HepG2 (cell line): ENCODE measurements around the gene DDTL.
A peak's percentile ranks its signal among the peaks of the same experiment; 100 is the strongest.

Experiments
- CREB1 ChIP-seq, 2 experiments: fragments of 450-650 bp in 1 of 2; IDR thresholded peaks; 2 replicates each; pipeline ENCODE4 v1.6.1; 2016 to 2017; ENCODE audit warnings: control low read depth in 1 of 2, mild to moderate bottlenecking in 1 of 2, missing compliant biosample characterization in 1 of 2, missing genetic modification characterization in 1 of 2
- EP300 ChIP-seq, 3 experiments: sonication (generic) in 1 of 3; formaldehyde crosslinking in 1 of 3; IDR thresholded peaks; 2 replicates each; pipeline versions ENCODE4 v1.5.1 to v1.6.1; 2011 to 2020; ENCODE audit warnings: low read depth in 2 of 3, low read length in 2 of 3, borderline replicate concordance in 1 of 3, improper control_type of control experiment in 1 of 3, mild to moderate bottlenecking in 1 of 3, missing genetic modification reagents in 1 of 3, moderate library complexity in 1 of 3
- ISX ChIP-seq: sonication (generic); formaldehyde crosslinking; conservative IDR thresholded peaks from 2 replicates; pipeline ENCODE4 v1.5.0; 2020; ENCODE audit warnings: missing genetic modification reagents
- JUNB ChIP-seq: sonication (generic); formaldehyde crosslinking; IDR thresholded peaks from 2 replicates; pipeline ENCODE4 v1.8.0; 2022; ENCODE audit warnings: missing genetic modification reagents, mild to moderate bottlenecking, borderline replicate concordance
- PAX8 ChIP-seq: sonication (generic); formaldehyde crosslinking; IDR thresholded peaks from 2 replicates; pipeline ENCODE4 v1.8.0; 2022; ENCODE audit warnings: mild to moderate bottlenecking, missing genetic modification reagents, borderline replicate concordance
- POLR2A ChIP-seq, 2 experiments: IDR thresholded peaks; 2 replicates each; pipeline ENCODE4 v1.6.1; 2011; ENCODE audit warnings: low read depth in 2 of 2, low read length in 2 of 2, mild to moderate bottlenecking in 1 of 2, moderate library complexity in 1 of 2; ENCODE audit not compliant: insufficient read depth in 1 of 2
- ZNF20 ChIP-seq: sonication (generic); formaldehyde crosslinking; IDR thresholded peaks from 2 replicates; pipeline ENCODE4 v1.4.0; 2020; ENCODE audit warnings: mild to moderate bottlenecking, moderate library complexity, missing genetic modification reagents
- TF ChIP-seq, protein P1 (sequence below), 2 experiments: IDR thresholded peaks; 2 replicates each; pipeline ENCODE4 v1.6.1; 2011 to 2012; ENCODE audit warnings: low read length in 2 of 2, borderline replicate concordance in 1 of 2, low read depth in 1 of 2, mild to moderate bottlenecking in 1 of 2, moderate library complexity in 1 of 2
- TF ChIP-seq, protein P2 (sequence below): IDR thresholded peaks from 2 replicates; pipeline ENCODE4 v1.6.1; 2018; ENCODE audit warnings: missing genetic modification reagents
- TF ChIP-seq, protein P3 (sequence below): sonication (generic); IDR thresholded peaks from 2 replicates; pipeline ENCODE4 v1.6.1; 2016; ENCODE audit warnings: low read depth, borderline replicate concordance

DNA sequence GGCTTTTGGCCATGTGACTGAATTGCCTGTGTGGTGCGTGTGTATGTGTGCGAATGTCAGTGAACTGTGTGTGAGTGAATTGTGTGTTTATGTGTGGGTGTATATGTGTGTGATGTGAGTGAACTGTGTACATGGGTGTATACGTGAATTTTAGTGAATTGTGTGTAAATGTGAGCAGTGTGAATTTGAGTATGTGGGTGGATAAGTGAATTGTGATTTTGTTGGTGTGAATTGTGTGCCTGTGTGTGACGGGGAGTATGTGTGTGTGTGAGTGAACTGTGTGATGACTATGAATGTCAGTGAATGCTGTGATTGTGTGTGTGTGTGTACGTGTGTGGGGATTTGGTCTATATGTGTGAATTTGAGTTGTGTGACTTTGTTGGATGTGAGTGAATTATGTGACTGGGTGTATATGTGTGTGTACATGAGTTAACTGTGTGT, 3.5 kb downstream of the DDTL start:
- TF ChIP-seq, protein P1, sequence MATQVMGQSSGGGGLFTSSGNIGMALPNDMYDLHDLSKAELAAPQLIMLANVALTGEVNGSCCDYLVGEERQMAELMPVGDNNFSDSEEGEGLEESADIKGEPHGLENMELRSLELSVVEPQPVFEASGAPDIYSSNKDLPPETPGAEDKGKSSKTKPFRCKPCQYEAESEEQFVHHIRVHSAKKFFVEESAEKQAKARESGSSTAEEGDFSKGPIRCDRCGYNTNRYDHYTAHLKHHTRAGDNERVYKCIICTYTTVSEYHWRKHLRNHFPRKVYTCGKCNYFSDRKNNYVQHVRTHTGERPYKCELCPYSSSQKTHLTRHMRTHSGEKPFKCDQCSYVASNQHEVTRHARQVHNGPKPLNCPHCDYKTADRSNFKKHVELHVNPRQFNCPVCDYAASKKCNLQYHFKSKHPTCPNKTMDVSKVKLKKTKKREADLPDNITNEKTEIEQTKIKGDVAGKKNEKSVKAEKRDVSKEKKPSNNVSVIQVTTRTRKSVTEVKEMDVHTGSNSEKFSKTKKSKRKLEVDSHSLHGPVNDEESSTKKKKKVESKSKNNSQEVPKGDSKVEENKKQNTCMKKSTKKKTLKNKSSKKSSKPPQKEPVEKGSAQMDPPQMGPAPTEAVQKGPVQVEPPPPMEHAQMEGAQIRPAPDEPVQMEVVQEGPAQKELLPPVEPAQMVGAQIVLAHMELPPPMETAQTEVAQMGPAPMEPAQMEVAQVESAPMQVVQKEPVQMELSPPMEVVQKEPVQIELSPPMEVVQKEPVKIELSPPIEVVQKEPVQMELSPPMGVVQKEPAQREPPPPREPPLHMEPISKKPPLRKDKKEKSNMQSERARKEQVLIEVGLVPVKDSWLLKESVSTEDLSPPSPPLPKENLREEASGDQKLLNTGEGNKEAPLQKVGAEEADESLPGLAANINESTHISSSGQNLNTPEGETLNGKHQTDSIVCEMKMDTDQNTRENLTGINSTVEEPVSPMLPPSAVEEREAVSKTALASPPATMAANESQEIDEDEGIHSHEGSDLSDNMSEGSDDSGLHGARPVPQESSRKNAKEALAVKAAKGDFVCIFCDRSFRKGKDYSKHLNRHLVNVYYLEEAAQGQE (IDR thresholded peaks at IDR 0.05; ENCODE audit: borderline replicate concordance in 1 of 2, low read depth in 1 of 2, low read length in 2 of 2), result no peak
- TF ChIP-seq, protein P2, sequence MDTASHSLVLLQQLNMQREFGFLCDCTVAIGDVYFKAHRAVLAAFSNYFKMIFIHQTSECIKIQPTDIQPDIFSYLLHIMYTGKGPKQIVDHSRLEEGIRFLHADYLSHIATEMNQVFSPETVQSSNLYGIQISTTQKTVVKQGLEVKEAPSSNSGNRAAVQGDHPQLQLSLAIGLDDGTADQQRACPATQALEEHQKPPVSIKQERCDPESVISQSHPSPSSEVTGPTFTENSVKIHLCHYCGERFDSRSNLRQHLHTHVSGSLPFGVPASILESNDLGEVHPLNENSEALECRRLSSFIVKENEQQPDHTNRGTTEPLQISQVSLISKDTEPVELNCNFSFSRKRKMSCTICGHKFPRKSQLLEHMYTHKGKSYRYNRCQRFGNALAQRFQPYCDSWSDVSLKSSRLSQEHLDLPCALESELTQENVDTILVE, result no peak
- TF ChIP-seq JUNB (CRISPR knock-in tag) (no peak), CREB1 (IDR thresholded peaks at IDR 0.05) (peak; percentile 19; the same call in 1 of the 2 replicates), CREB1 (CRISPR knock-in tag; IDR thresholded peaks at IDR 0.05) (no peak), POLR2A (IDR thresholded peaks at IDR 0.05; ENCODE audit: insufficient read depth in 1 of 2, low read depth in 2 of 2, low read length in 2 of 2) (peak in 1 of 2 experiments; percentile 17; a peak in 1 of 4 replicates), EP300 (IDR thresholded peaks at IDR 0.05; ENCODE audit: low read depth in 2 of 2, low read length in 2 of 2) (no peak), EP300 (CRISPR knock-in tag; IDR thresholded peaks at IDR 0.05; ENCODE audit: borderline replicate concordance) (no peak), ISX (no peak), ZNF20 (CRISPR knock-in tag) (no peak), PAX8 (CRISPR knock-in tag) (no peak)
- TF ChIP-seq, protein P3, sequence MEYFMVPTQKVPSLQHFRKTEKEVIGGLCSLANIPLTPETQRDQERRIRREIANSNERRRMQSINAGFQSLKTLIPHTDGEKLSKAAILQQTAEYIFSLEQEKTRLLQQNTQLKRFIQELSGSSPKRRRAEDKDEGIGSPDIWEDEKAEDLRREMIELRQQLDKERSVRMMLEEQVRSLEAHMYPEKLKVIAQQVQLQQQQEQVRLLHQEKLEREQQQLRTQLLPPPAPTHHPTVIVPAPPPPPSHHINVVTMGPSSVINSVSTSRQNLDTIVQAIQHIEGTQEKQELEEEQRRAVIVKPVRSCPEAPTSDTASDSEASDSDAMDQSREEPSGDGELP, result no peak
